Measurements from ENCODE around the gene CENPT. TPM values are rescaled to one million over a fixed set of nuclear protein-coding genes. Genes with fewer than 3 reads are reported as not detected.
A peak's percentile ranks its signal among the peaks of the same experiment; 100 is the strongest.

CENPT gene
- total RNA-seq, 4 donors from 2014 or later: 29.4 to 70.2 (median 52.8) TPM

- H3K36me3 ChIP-seq: no peaks in the 10 kb centered on the region
- no peaks in the 10 kb centered on the region for H3K9me3 ChIP-seq
- peak in 1 of 2 donors; percentile 73 for TF ChIP-seq POLR2A (IDR thresholded peaks at IDR 0.05)
- peak in 1 of 4 experiments; percentile 29 for TF ChIP-seq CTCF (IDR thresholded peaks at IDR 0.05)
- peak; percentile 75 to 85 for DNase-seq
- no peaks in the 10 kb centered on the region for H3K27me3 ChIP-seq
- intact Hi-C loops (cut with DNase I; ENCODE audit: low total_unique reads): no loop called here
- peak within 1 kb of the TSS; percentile 76 to 77 for H3K27ac ChIP-seq
- peaks cover 3 to 11% of the 10 kb centered on the region in 2 donors for H3K4me1 ChIP-seq
- H3K4me3 ChIP-seq: peak within 1 kb of the TSS; percentile 78 to 96
Observed at GRCh38 chr16:67872631-67873434, 25.3 kb upstream of the CENPT start, which contains the start of gene EDC4. Gene EDC4, plus strand, starts transcription at chr16:67873052. Its CDS starts 210 bp downstream, at chr16:67873262.

GRCh38 chr16:67872131-67872630 is 24.7 kb upstream of the CENPT start:
- DNase-seq: no peak
- intact Hi-C loops (cut with DNase I; ENCODE audit: low total_unique reads): no loop called here
- no peaks in the 10 kb centered on the region for H3K9me3 ChIP-seq
- peak overlapping the region in 1 of 2 donors; percentile 96 for H3K4me3 ChIP-seq
- TF ChIP-seq POLR2A (IDR thresholded peaks at IDR 0.05): no peak
- no peak for TF ChIP-seq CTCF (IDR thresholded peaks at IDR 0.05)
- peaks cover 3 to 11% of the 10 kb centered on the region in 2 donors for H3K4me1 ChIP-seq
- H3K36me3 ChIP-seq: no peaks in the 10 kb centered on the region
- H3K27me3 ChIP-seq: no peaks in the 10 kb centered on the region
- H3K27ac ChIP-seq: peak overlapping the region; percentile 76 to 77

- Histone ChIP-seq H3K4me1 (peaks cover 3 to 11% of the 10 kb centered on the region in 2 donors), H3K4me3 (no peak overlapping the region), H3K9me3 (no peaks in the 10 kb centered on the region), H3K36me3 (no peaks in the 10 kb centered on the region), H3K27me3 (no peaks in the 10 kb centered on the region), H3K27ac (no peak overlapping the region)
- DNase-seq: no peak
- TF ChIP-seq POLR2A (IDR thresholded peaks at IDR 0.05) (no peak), CTCF (IDR thresholded peaks at IDR 0.05) (no peak)
- intact Hi-C loops (cut with DNase I; ENCODE audit: low total_unique reads): no loop called here
Observed at GRCh38 chr16:67871256-67871655, 23.8 kb upstream of the CENPT start.

GRCh38 chr16:67869653-67870052 is 22.2 kb upstream of the CENPT start:
- intact Hi-C loops (cut with DNase I; ENCODE audit: low total_unique reads): no loop called here
- TF ChIP-seq POLR2A (IDR thresholded peaks at IDR 0.05) (no peak), CTCF (IDR thresholded peaks at IDR 0.05) (no peak)
- Histone ChIP-seq H3K36me3 (no peaks in the 10 kb centered on the region), H3K27ac (no peak overlapping the region), H3K9me3 (no peaks in the 10 kb centered on the region), H3K4me3 (no peak overlapping the region), H3K4me1 (peaks cover 0 to 10% of the 10 kb centered on the region in 2 donors), H3K27me3 (no peaks in the 10 kb centered on the region)
- no peak for DNase-seq

- no peak for TF ChIP-seq CTCF (IDR thresholded peaks at IDR 0.05)
- TF ChIP-seq POLR2A (IDR thresholded peaks at IDR 0.05): no peak
- intact Hi-C loops (cut with DNase I; ENCODE audit: low total_unique reads): no loop called here
- Histone ChIP-seq H3K36me3 (no peaks in the 10 kb centered on the region), H3K27me3 (no peaks in the 10 kb centered on the region), H3K27ac (no peak overlapping the region), H3K9me3 (no peaks in the 10 kb centered on the region), H3K4me3 (no peak overlapping the region), H3K4me1 (no peaks in the 10 kb centered on the region)
- no peak for DNase-seq
Observed at GRCh38 chr16:67868290-67868689, 20.8 kb upstream of the CENPT start.
